HG03565 (cell line): ENCODE measurements around the gene NAB2.
"Not testable (repeated sequence)": the region's sequence is repeated elsewhere in the genome, so short reads cannot be mapped to it uniquely, and the experiment has no call there.

Experiments
- ATAC-seq: cut with Tn5 transposase; IDR thresholded peaks from one replicate; pipeline ENCODE4 v1.9.1; 2021; ENCODE audit warnings: mild to moderate bottlenecking, moderate library complexity; ENCODE audit not compliant: unreplicated experiment

NAB2 gene

GRCh38 chr12:57088354-57089270, at the start of gene NAB2:
Gene NAB2, plus strand, starts transcription at chr12:57089114. Its CDS starts 158 bp downstream, at chr12:57089272.
- ATAC-seq, result peak; percentile 45

- no peak for ATAC-seq
Measured at GRCh38 chr12:57040211-57040610, 48.7 kb upstream of the NAB2 start.

- no peak for ATAC-seq
Measured at GRCh38 chr12:57040750-57041149, 48.2 kb upstream of the NAB2 start.

- no peak for ATAC-seq
Measured at GRCh38 chr12:57042695-57043094, 46.2 kb upstream of the NAB2 start.

GRCh38 chr12:57044468-57044867, 44.4 kb upstream of the NAB2 start:
- no peak for ATAC-seq

GRCh38 chr12:57044889-57045288, 44.0 kb upstream of the NAB2 start:
- no peak for ATAC-seq

GRCh38 chr12:57046086-57046791, 42.7 kb upstream of the NAB2 start:
- no peak for ATAC-seq

GRCh38 chr12:57046947-57047890, 41.7 kb upstream of the NAB2 start:
- ATAC-seq, result no peak

GRCh38 chr12:57047981-57048380, 40.9 kb upstream of the NAB2 start:
- no peak for ATAC-seq

GRCh38 chr12:57048423-57049118, 40.3 kb upstream of the NAB2 start:
- no peak for ATAC-seq

- ATAC-seq, result no peak
Measured at GRCh38 chr12:57049119-57049446, 39.8 kb upstream of the NAB2 start.

GRCh38 chr12:57049890-57050289, 39.0 kb upstream of the NAB2 start, which contains the start of gene MYO1A:
Gene MYO1A, minus strand, starts transcription at chr12:57050129. Its CDS starts 1,806 bp downstream, at chr12:57048323.
- ATAC-seq, result no peak

GRCh38 chr12:57051011-57051410, 37.9 kb upstream of the NAB2 start:
- no peak for ATAC-seq

- not testable (repeated sequence) for ATAC-seq
Measured at GRCh38 chr12:57053146-57053545, 35.8 kb upstream of the NAB2 start.

GRCh38 chr12:57053901-57054300, 35.0 kb upstream of the NAB2 start:
- ATAC-seq, result not testable (repeated sequence)

- ATAC-seq, result no peak
Measured at GRCh38 chr12:57055824-57056223, 33.1 kb upstream of the NAB2 start.

- ATAC-seq, result no peak
Measured at GRCh38 chr12:57057067-57057751, 31.7 kb upstream of the NAB2 start.

- no peak for ATAC-seq
Measured at GRCh38 chr12:57058454-57058853, 30.5 kb upstream of the NAB2 start.

- peak; percentile 71 for ATAC-seq
Measured at GRCh38 chr12:57063991-57064685, 24.8 kb upstream of the NAB2 start.
